Measurements from ENCODE around the gene LEKR1.

The LEKR1 gene

GRCh38 chr3:156976933-156977332, 150.8 kb downstream of the LEKR1 start:
- no peak for FAIRE-seq

GRCh38 chr3:156978481-156978961, 152.4 kb downstream of the LEKR1 start:
- DNase-seq (ENCODE audit: low spot score) (no peak), FAIRE-seq (no peak)

More at GRCh38 chr3:156976933-156977332, 150.8 kb downstream of the LEKR1 start:
- no peak for DNase-seq (ENCODE audit: low spot score)

GRCh38 chr3:156981005-156981404, 154.9 kb downstream of the LEKR1 start:
- DNase-seq (ENCODE audit: low spot score) (no peak), FAIRE-seq (no peak)

GRCh38 chr3:156983559-156983958, 157.4 kb downstream of the LEKR1 start:
- FAIRE-seq: no peak
- no peak for DNase-seq (ENCODE audit: low spot score)

- DNase-seq (ENCODE audit: low spot score) (no peak), FAIRE-seq (no peak)
Measured at GRCh38 chr3:156985711-156986110, 159.6 kb downstream of the LEKR1 start.

GRCh38 chr3:156987946-156988345, 161.8 kb downstream of the LEKR1 start:
- DNase-seq (ENCODE audit: low spot score) (no peak), FAIRE-seq (no peak)

- FAIRE-seq (no peak), DNase-seq (ENCODE audit: low spot score) (no peak)
Measured at GRCh38 chr3:156997351-156997750, 171.2 kb downstream of the LEKR1 start.

- DNase-seq (ENCODE audit: low spot score) (no peak), FAIRE-seq (no peak)
Measured at GRCh38 chr3:157001221-157001957, 175.2 kb downstream of the LEKR1 start.

GRCh38 chr3:157021679-157022078, 195.5 kb downstream of the LEKR1 start:
- FAIRE-seq: no peak
- no peak for DNase-seq (ENCODE audit: low spot score)

- DNase-seq (ENCODE audit: low spot score) (no peak), FAIRE-seq (no peak)
Measured at GRCh38 chr3:157023226-157023625, 197.1 kb downstream of the LEKR1 start.

- FAIRE-seq: no peak
- DNase-seq (ENCODE audit: low spot score): no peak
Measured at GRCh38 chr3:157026091-157026490, 199.9 kb downstream of the LEKR1 start.

- FAIRE-seq (no peak), DNase-seq (ENCODE audit: low spot score) (no peak)
Measured at GRCh38 chr3:157027861-157028745, 201.9 kb downstream of the LEKR1 start.

- DNase-seq (ENCODE audit: low spot score): no peak
- no peak for FAIRE-seq
Measured at GRCh38 chr3:157029365-157029790, 203.2 kb downstream of the LEKR1 start.

GRCh38 chr3:157030712-157031111, 204.6 kb downstream of the LEKR1 start:
- no peak for FAIRE-seq
- DNase-seq (ENCODE audit: low spot score): no peak

- FAIRE-seq (no peak), DNase-seq (ENCODE audit: low spot score) (no peak)
Measured at GRCh38 chr3:157033001-157033400, 206.8 kb downstream of the LEKR1 start.

GRCh38 chr3:157040456-157040855, 214.3 kb downstream of the LEKR1 start:
- no peak for FAIRE-seq
- no peak for DNase-seq (ENCODE audit: low spot score)

GRCh38 chr3:157042226-157042625, 216.1 kb downstream of the LEKR1 start:
- DNase-seq (ENCODE audit: low spot score) (no peak), FAIRE-seq (no peak)

- DNase-seq (ENCODE audit: low spot score): no peak
- no peak for FAIRE-seq
Measured at GRCh38 chr3:157043771-157044170, 217.6 kb downstream of the LEKR1 start.

- FAIRE-seq (no peak), DNase-seq (ENCODE audit: low spot score) (no peak)
Measured at GRCh38 chr3:157045238-157045850, 219.2 kb downstream of the LEKR1 start.

- no peak for DNase-seq (ENCODE audit: low spot score)
- FAIRE-seq: no peak
Measured at GRCh38 chr3:157046520-157046919, 220.4 kb downstream of the LEKR1 start.

- no peak for FAIRE-seq
Measured at GRCh38 chr3:157051055-157051454, 224.9 kb downstream of the LEKR1 start.

GRCh38 chr3:157051591-157051990, 225.4 kb downstream of the LEKR1 start:
- FAIRE-seq (no peak), DNase-seq (ENCODE audit: low spot score) (no peak)

More at GRCh38 chr3:157051055-157051454, 224.9 kb downstream of the LEKR1 start:
- DNase-seq (ENCODE audit: low spot score): no peak

All from urothelium cell line (cell line).